Transverse colon (tissue), 4 donors: ENCODE data around the gene G6PC1. TPM values are rescaled to one million over a fixed set of nuclear protein-coding genes. Genes with fewer than 3 reads are reported as not detected.
A peak's percentile ranks its signal among the peaks of the same experiment; 100 is the strongest.
"Not testable (repeated sequence)": the region's sequence is repeated elsewhere in the genome, so short reads cannot be mapped to it uniquely, and the experiment has no call there.

Experiments used
- DNase-seq: peaks from one replicate; pipeline ENCODE4 v3.0.0-alpha.2; 2019
- H3K27ac ChIP-seq, 4 donors: fragments of 200-600 bp; sonication (generic); 2 replicates each; pipeline ENCODE4 v1.5.1; 2016 to 2018; ENCODE audit warnings: inconsistent platforms in 4 of 4
- H3K27me3 ChIP-seq: fragments of 200-600 bp; sonication (generic); 2 replicates; pipeline ENCODE4 v1.5.1; 2017; ENCODE audit warnings: inconsistent platforms
- H3K36me3 ChIP-seq, 4 donors: fragments of 200-600 bp; sonication (generic); 2 replicates each; pipeline ENCODE4 v1.5.1; 2017 to 2019; ENCODE audit warnings: inconsistent platforms in 4 of 4
- H3K4me1 ChIP-seq, 4 donors: fragments of 200-600 bp; sonication (generic); 2 replicates each; pipeline ENCODE4 v1.5.1; 2017 to 2020; ENCODE audit warnings: inconsistent platforms in 4 of 4
- H3K4me3 ChIP-seq, 4 donors: fragments of 200-600 bp; sonication (generic); 1 replicate in 1 of 4; 2 replicates in 3 of 4; pipeline versions ENCODE4 v1.5.1 to v1.6.1; 2017 to 2019; ENCODE audit warnings: inconsistent platforms in 4 of 4
- H3K9me3 ChIP-seq, 2 donors: fragments of 200-600 bp; sonication (generic); 2 replicates each; pipeline ENCODE4 v1.5.1; 2017 to 2019; ENCODE audit warnings: inconsistent platforms in 2 of 2
- EP300 ChIP-seq: sonication (generic); formaldehyde crosslinking; IDR thresholded peaks from one replicate; pipeline ENCODE4 v1.6.1; 2017; ENCODE audit warnings: antibody characterized with exemption, low read depth
- POLR2A ChIP-seq: fragments of 450-650 bp; IDR thresholded peaks from one replicate; pipeline ENCODE4 v1.6.1; 2016; ENCODE audit warnings: antibody characterized with exemption, mild to moderate bottlenecking, moderate library complexity
- POLR2AphosphoS5 ChIP-seq, 3 donors: sonication (generic); formaldehyde crosslinking; IDR thresholded peaks; one replicate each; pipeline ENCODE4 v1.6.1; 2016; ENCODE audit warnings: antibody characterized with exemption in 3 of 3
- WGBS, 2 donors: methylation state at CpG; one replicate each; pipeline ENCODE4 v1.1.5; 2018; ENCODE audit warnings: low coverage in 1 of 2; 5-methylcytosine and 5-hydroxymethylcytosine counted together
- in situ Hi-C, 4 donors: fragments of 200-750 bp; cut with MboI; loops; one replicate each; pipeline versions ENCODE4 v1.15.0 to v1.15.1; 2017; ENCODE audit warnings: low sequenced_read_pairs in 3 of 4, low pct_ligation_motif_present in 1 of 4, low pct_unique_long_range_greater_than_20kb in 1 of 4
- intact Hi-C: fragments of 100-400 bp; cut with DNase I; formaldehyde crosslinking; loops from one replicate; pipeline ENCODE4 v1.15.1; 2023; ENCODE audit warnings: low total_unique reads
- total RNA-seq, 4 donors: library from RNA; depleted of rRNA; stranded (reverse); fragments of >200 nt; gene quantifications; one replicate each; pipeline ENCODE4 v1.1.0, GENCODE V29; 2016
- TF ChIP-seq, protein P1 (sequence below), 5 experiments: fragments of 200-600 bp in 3 of 5; fragments of 450-650 bp in 2 of 5; sonication (generic) in 3 of 5; IDR thresholded peaks; 1 replicate in 2 of 5; 2 replicates in 3 of 5; pipeline ENCODE4 v1.5.1; 2016 to 2017; ENCODE audit warnings: antibody characterized with exemption in 5 of 5, inconsistent platforms in 3 of 5, mild to moderate bottlenecking in 2 of 5, moderate library complexity in 1 of 5

G6PC1 gene
- total RNA-seq, 4 donors from 2014 or later, result 0.32 to 0.68 TPM; not detected in 2

DNA sequence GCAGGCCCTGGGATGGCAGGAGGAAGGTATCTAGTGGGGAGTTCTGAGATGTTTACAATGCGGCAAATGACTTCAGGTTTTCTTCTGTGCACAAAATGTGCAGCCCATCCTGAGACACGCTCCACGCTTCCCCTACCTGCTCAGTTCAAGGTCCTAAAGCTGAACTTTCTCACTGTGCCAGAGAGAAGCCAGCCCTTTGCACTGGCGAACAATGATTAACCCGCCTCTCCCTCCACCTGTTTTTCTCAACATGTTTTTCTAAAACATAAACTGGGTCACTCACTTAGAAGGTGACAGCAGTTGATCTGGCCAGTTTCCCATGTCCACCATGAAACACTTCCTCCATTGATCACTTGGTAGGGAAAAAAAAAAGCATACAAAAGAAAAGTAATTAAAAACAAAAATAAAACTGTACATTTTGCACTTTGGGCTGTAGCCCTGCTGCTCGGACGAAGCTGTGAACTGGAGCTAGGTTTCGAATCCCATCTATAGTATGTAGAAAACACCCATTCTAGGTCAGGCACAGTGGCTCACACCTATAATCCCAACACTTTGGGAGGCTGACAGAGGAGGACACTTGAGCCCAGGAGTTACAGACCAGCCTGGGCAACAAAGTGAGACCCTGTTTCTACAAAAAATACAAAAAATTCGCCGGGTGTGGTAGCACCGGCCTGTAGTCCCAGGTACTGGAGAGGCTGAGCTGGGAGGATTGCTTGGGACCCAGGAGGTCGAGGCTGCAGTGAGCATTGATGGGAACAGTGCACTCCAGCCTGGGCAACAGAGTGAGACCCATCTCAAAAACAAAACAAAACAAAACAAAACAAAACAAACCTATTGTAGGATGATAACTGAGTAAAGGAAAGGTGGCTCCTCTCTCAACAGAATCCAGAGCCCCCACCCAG, 6.1 kb upstream of the G6PC1 start:
- peaks cover 8% of the 10 kb centered on the region for H3K27me3 ChIP-seq
- H3K9me3 ChIP-seq, result no peaks in the 10 kb centered on the region
- TF ChIP-seq POLR2AphosphoS5 (IDR thresholded peaks at IDR 0.05) (peak in 2 of 3 donors; percentile 30 to 35), POLR2A (no peak), EP300 (no peak)
- TF ChIP-seq, protein P1, sequence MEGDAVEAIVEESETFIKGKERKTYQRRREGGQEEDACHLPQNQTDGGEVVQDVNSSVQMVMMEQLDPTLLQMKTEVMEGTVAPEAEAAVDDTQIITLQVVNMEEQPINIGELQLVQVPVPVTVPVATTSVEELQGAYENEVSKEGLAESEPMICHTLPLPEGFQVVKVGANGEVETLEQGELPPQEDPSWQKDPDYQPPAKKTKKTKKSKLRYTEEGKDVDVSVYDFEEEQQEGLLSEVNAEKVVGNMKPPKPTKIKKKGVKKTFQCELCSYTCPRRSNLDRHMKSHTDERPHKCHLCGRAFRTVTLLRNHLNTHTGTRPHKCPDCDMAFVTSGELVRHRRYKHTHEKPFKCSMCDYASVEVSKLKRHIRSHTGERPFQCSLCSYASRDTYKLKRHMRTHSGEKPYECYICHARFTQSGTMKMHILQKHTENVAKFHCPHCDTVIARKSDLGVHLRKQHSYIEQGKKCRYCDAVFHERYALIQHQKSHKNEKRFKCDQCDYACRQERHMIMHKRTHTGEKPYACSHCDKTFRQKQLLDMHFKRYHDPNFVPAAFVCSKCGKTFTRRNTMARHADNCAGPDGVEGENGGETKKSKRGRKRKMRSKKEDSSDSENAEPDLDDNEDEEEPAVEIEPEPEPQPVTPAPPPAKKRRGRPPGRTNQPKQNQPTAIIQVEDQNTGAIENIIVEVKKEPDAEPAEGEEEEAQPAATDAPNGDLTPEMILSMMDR (IDR thresholded peaks at IDR 0.05), result no peak
- in situ Hi-C loops (no loop called here), intact Hi-C loops (no loop called here)
- H3K36me3 ChIP-seq, result no peaks in the 10 kb centered on the region
- peak; percentile 71 for DNase-seq
- peak overlapping the region; percentile 47 to 71 (median 53) for H3K27ac ChIP-seq
- peaks cover 5 to 49% (median 29%) of the 10 kb centered on the region in 4 donors for H3K4me1 ChIP-seq
- H3K4me3 ChIP-seq, result peak overlapping the region in 1 of 4 donors; percentile 12
- 37 to 59% methylated on average over 3 to 12 of the region's 12 CpGs for WGBS, 2 donors

DNA sequence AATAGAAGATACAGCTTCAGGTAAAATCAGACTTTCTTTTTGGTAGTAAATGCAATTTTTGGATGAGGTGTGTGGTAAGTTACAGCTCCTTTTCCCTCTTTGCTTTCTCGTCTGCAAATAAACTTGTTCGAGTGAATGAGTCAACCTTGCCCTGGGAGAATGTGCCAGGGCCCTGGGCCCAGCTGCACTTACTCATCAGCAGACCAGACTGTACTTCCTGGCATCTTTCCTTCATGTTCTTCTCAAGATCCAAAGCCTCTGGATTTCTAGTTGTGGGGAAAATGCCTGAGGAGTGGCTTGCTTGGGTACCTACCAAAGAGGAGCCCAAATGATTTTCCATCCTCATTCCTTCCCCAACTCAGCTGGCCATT, 5.4 kb upstream of the G6PC1 start:
- WGBS, 2 donors, result 0 to 11% methylated on average over 2 of the region's 2 CpGs
- intact Hi-C loops (no loop called here), in situ Hi-C loops (no loop called here)
- H3K27ac ChIP-seq, result peak overlapping the region; percentile 47 to 71 (median 53)
- H3K9me3 ChIP-seq, result no peaks in the 10 kb centered on the region
- peaks cover 14% of the 10 kb centered on the region for H3K27me3 ChIP-seq
- H3K4me3 ChIP-seq, result no peak overlapping the region
- peak; percentile 52 for DNase-seq
- H3K4me1 ChIP-seq, result peaks cover 5 to 49% (median 29%) of the 10 kb centered on the region in 4 donors
- TF ChIP-seq, protein P1 (IDR thresholded peaks at IDR 0.05), result no peak
- peak in 1 of 3 donors; percentile 44 for TF ChIP-seq POLR2AphosphoS5 (IDR thresholded peaks at IDR 0.05)
- H3K36me3 ChIP-seq, result no peaks in the 10 kb centered on the region

DNA sequence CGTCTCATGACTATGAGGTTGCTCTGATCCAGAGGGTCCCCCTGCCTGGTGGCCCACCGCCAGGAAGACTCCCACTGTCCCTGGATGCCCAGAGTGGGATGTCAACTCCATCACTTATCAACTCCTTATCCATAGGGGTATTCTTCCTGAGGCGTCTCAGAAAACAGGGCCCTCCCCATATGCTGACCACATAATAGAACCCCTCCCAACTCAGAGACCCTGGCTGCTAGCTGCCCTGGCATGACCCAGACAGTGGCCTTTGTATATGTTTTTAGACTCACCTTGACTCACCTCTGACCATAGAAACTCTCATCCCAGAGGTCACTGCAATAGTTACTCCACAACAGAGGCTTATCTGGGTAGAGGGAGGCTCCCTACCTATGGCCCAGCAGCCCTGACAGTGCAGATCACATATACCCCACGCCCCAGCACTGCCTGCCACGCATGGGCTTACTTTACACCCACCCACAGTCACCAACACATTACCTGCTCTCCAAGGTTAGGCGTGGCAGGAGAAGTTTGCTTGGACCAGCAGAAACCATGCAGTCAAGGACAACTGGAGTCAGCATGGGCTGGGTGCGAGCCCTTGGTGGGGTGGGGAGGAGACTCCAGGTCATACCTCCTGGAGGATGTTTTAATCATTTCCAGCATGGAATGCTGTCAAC, 2.3 kb upstream of the G6PC1 start:
- intact Hi-C loops (no loop called here), in situ Hi-C loops (no loop called here)
- Histone ChIP-seq H3K4me3 (no peak overlapping the region), H3K27me3 (peaks cover 40% of the 10 kb centered on the region), H3K27ac (no peak overlapping the region), H3K36me3 (no peaks in the 10 kb centered on the region), H3K4me1 (peaks cover 5 to 24% (median 22%) of the 10 kb centered on the region in 4 donors), H3K9me3 (no peaks in the 10 kb centered on the region)
- TF ChIP-seq EP300 (no peak), POLR2A (no peak), POLR2AphosphoS5 (IDR thresholded peaks at IDR 0.05) (no peak)
- TF ChIP-seq, protein P1 (IDR thresholded peaks at IDR 0.05), result no peak
- WGBS, 2 donors, result 80 to 87% methylated on average over 1 to 7 of the region's 7 CpGs
- DNase-seq, result no peak

DNA sequence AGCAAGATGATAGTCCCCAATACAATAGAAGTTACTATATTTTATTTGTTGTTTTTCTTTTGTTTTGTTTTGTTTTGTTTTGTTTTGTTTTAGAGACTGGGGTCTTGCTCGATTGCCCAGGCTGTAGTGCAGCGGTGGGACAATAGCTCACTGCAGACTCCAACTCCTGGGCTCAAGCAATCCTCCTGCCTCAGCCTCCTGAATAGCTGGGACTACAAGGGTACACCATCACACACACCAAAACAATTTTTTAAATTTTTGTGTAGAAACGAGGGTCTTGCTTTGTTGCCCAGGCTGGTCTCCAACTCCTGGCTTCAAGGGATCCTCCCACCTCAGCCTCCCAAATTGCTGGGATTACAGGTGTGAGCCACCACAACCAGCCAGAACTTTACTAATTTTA, 618 bp upstream of the G6PC1 start:
- H3K4me3 ChIP-seq, H3K36me3 ChIP-seq, intact Hi-C loops, H3K27ac ChIP-seq, H3K9me3 ChIP-seq, in situ Hi-C loops, DNase-seq, H3K4me1 ChIP-seq: not testable (repeated sequence)
- 74 to 81% methylated on average over 3 of the region's 3 CpGs for WGBS, 2 donors
- peaks cover 57% of the 10 kb centered on the region for H3K27me3 ChIP-seq
